B cell (primary cell): Measurements from ENCODE around the gene AMMECR1L. TPM values are rescaled to one million over a fixed set of nuclear protein-coding genes. Genes with fewer than 3 reads are reported as not detected.

Source experiments
- ATAC-seq: fragments of 200-7000 bp; cut with Tn5 transposase; one replicate; pipeline ENCODE4 v1.10.0; 2021; ENCODE audit warnings: low read depth, mild to moderate bottlenecking, moderate number of reproducible peaks, moderate library complexity
- CTCF ChIA-PET: fragments of 350-600 bp; sonication (Branson Sonifier 250); formaldehyde crosslinking; loops from one replicate; lab custom pipeline; 2021; ENCODE audit warnings: antibody characterized with exemption, inconsistent platforms; lab: Charles Lee
- POLR2A ChIA-PET: fragments of 350-600 bp; sonication (Branson Sonifier 250); formaldehyde crosslinking; loops from one replicate; lab custom pipeline; 2021; ENCODE audit warnings: antibody characterized with exemption; lab: Charles Lee
- DNase-seq: peaks from one replicate; pipeline ENCODE4 v3.0.0; 2013
- H2AFZ ChIP-seq: 2 replicates; pipeline ENCODE4 v1.6.1; 2012; ENCODE audit warnings: mild to moderate bottlenecking, low read depth, low read length; ENCODE audit not compliant: insufficient read depth, poor library complexity, severe bottlenecking
- H3K27ac ChIP-seq, 2 donors: 1 replicate in 1 of 2; 2 replicates in 1 of 2; pipeline ENCODE4 v1.5.1; 2012 to 2013; ENCODE audit warnings: low read length in 2 of 2, mild to moderate bottlenecking in 2 of 2, moderate library complexity in 1 of 2
- H3K27me3 ChIP-seq, 4 experiments: fragments of 200-600 bp in 1 of 4; sonication (generic) in 1 of 4; replicated peaks in 1 of 4; 1 replicate in 2 of 4; 2 replicates in 2 of 4; pipeline versions ENCODE4 v1.6.1 to v1.7.0; 2013 to 2016; ENCODE audit warnings: low read length in 3 of 4, mild to moderate bottlenecking in 2 of 4, mixed read lengths in 1 of 4, moderate library complexity in 1 of 4; ENCODE audit not compliant: insufficient read depth in 4 of 4, control insufficient read depth in 3 of 4; ENCODE audit errors: control extremely low read depth in 1 of 4
- H3K36me3 ChIP-seq, 2 experiments: replicated peaks in 1 of 2; 1 replicate in 1 of 2; 2 replicates in 1 of 2; pipeline versions ENCODE4 v1.6.1 to v1.7.1; 2013; ENCODE audit warnings: low read length in 1 of 2; ENCODE audit not compliant: insufficient read depth in 2 of 2, control insufficient read depth in 1 of 2; ENCODE audit errors: control extremely low read depth in 1 of 2, extremely low read depth in 1 of 2
- H3K4me1 ChIP-seq, 2 donors: fragments of 200-600 bp in 1 of 2; sonication (generic) in 1 of 2; 1 replicate in 1 of 2; 2 replicates in 1 of 2; pipeline versions ENCODE4 v1.5.1 to v1.6.1; 2013 to 2017; ENCODE audit warnings: low read length in 2 of 2; ENCODE audit not compliant: control insufficient read depth in 2 of 2, insufficient read depth in 2 of 2
- H3K4me2 ChIP-seq: replicated peaks from 2 replicates; pipeline ENCODE3; 2012; ENCODE audit warnings: mild to moderate bottlenecking, low read depth, low read length; ENCODE audit not compliant: poor library complexity, severe bottlenecking
- H3K4me3 ChIP-seq, 5 experiments: fragments of 200-600 bp in 1 of 5; sonication (generic) in 1 of 5; 1 replicate in 3 of 5; 2 replicates in 2 of 5; pipeline versions ENCODE4 v1.5.1 to v1.7.0; 2011 to 2016; ENCODE audit warnings: low read length in 4 of 5, mild to moderate bottlenecking in 4 of 5, low read depth in 2 of 5, control low read depth in 1 of 5, moderate library complexity in 1 of 5; ENCODE audit not compliant: insufficient read depth in 1 of 5; ENCODE audit errors: control extremely low read depth in 1 of 5, extremely low read depth in 1 of 5
- H3K79me2 ChIP-seq: fragments of 200-600 bp; sonication (generic); one replicate; pipeline ENCODE4 v1.6.0; 2016; ENCODE audit warnings: low read length; ENCODE audit not compliant: control insufficient read depth, insufficient read depth
- H3K9ac ChIP-seq: fragments of 200-600 bp; sonication (generic); 2 replicates; pipeline ENCODE4 v1.6.1; 2017; ENCODE audit warnings: mild to moderate bottlenecking, low read length, moderate library complexity
- H3K9me3 ChIP-seq, 3 donors: one replicate each; pipeline versions ENCODE4 v1.6.1 to v1.7.1; 2013; ENCODE audit warnings: low read length in 2 of 3; ENCODE audit not compliant: control insufficient read depth in 2 of 3, insufficient read depth in 1 of 3; ENCODE audit errors: control extremely low read depth in 1 of 3
- H4K20me1 ChIP-seq: 2 replicates; pipeline ENCODE4 v1.6.0; 2012; ENCODE audit warnings: mild to moderate bottlenecking, low read length; ENCODE audit not compliant: insufficient read depth, control insufficient read depth, poor library complexity, severe bottlenecking
- H3K27ac Mint-ChIP-seq: one replicate; pipeline ENCODE4 v1.8.0; 2021; ENCODE audit warnings: mixed read lengths
- H3K27me3 Mint-ChIP-seq: one replicate; pipeline ENCODE4 v1.8.0; 2021; ENCODE audit warnings: mixed read lengths
- H3K4me1 Mint-ChIP-seq: one replicate; pipeline ENCODE4 v1.8.0; 2021; ENCODE audit warnings: mixed read lengths
- H3K4me3 Mint-ChIP-seq: one replicate; pipeline ENCODE4 v1.8.0; 2021; ENCODE audit warnings: mixed read lengths
- H3K9me3 Mint-ChIP-seq: one replicate; pipeline ENCODE4 v1.8.0; 2022; ENCODE audit warnings: mixed read lengths; ENCODE audit not compliant: insufficient read depth
- CTCF ChIP-seq: fragments of 200-600 bp; IDR thresholded peaks from one replicate; pipeline ENCODE4 v1.8.0; 2022; ENCODE audit warnings: antibody characterized with exemption, mild to moderate bottlenecking
- EZH2 ChIP-seq: IDR thresholded peaks from 2 replicates; pipeline ENCODE4 v1.6.1; 2012; ENCODE audit warnings: borderline replicate concordance, low read depth, mild to moderate bottlenecking, moderate library complexity, low read length; ENCODE audit not compliant: insufficient read depth, poor library complexity, severe bottlenecking
- WGBS: methylation state at CpG from one replicate; pipeline ENCODE4 v1.1.5; 2013; ENCODE audit warnings: missing lambda C conversion rate; ENCODE audit not compliant: insufficient coverage; 5-methylcytosine and 5-hydroxymethylcytosine counted together
- intact Hi-C: fragments of 100-400 bp; cut with micrococcal nuclease; formaldehyde crosslinking; loops from one replicate; pipeline ENCODE4 v1.10.0; 2022
- polyA plus RNA-seq: library from polyadenylated mRNA; depleted of rRNA; stranded (reverse); fragments of >200 nt; gene quantifications from 2 replicates; pipeline ENCODE4 v1.2.3, GENCODE V29; 2012
- total RNA-seq, 2 donors: library from RNA; stranded (reverse); fragments of 120-200 nt in 1 of 2; gene quantifications; 1 replicate in 1 of 2; 2 replicates in 1 of 2; pipeline versions ENCODE4 v1.2.3 to v1.2.4, GENCODE V29; 2013 to 2022

Gene AMMECR1L
- total and polyA plus RNA-seq, 2 donors (not counting 1 experiment from before 2014, with no cell fraction given) = 8.3 to 15.2 TPM

- Mint-ChIP-seq H3K4me3 (no peak overlapping the region), H3K4me1 (peaks cover 20% of the 10 kb centered on the region), H3K27me3 (no peaks in the 10 kb centered on the region), H3K27ac (no peak overlapping the region), H3K9me3 (no peaks in the 10 kb centered on the region)
- Histone ChIP-seq H3K4me2 (no peak overlapping the region), H3K9me3 (no peaks in the 10 kb centered on the region), H3K27me3 (no peaks in the 10 kb centered on the region), H3K27ac (no peak overlapping the region), H2AFZ (no peak overlapping the region), H3K9ac (no peak overlapping the region), H3K4me1 (peaks cover 21 to 22% of the 10 kb centered on the region in 2 donors), H3K4me3 (no peak overlapping the region), H3K79me2 (no peaks in the 10 kb centered on the region), H4K20me1 (no peaks in the 10 kb centered on the region), H3K36me3 (no peaks in the 10 kb centered on the region)
- WGBS = 98% methylated on average over 7 of the region's 12 CpGs
- DNase-seq = no peak
- POLR2A ChIA-PET = no interaction called here
- ATAC-seq = no peak
- CTCF ChIA-PET = no interaction called here
- intact Hi-C loops = no loop called here
- TF ChIP-seq EZH2 (no peak), CTCF (no peak)
Measured at GRCh38 chr2:127901339-127902056, 15.7 kb upstream of the AMMECR1L start.

- TF ChIP-seq EZH2 (no peak), CTCF (no peak)
- peak overlapping the region; percentile 68 for H3K4me2 ChIP-seq
- intact Hi-C loops = no loop called here
- WGBS = no CpG with 5 or more reads among the region's 1 CpG
- peak overlapping the region in 1 of 2 donors; percentile 53 for H3K27ac ChIP-seq
- ChIA-PET CTCF (no interaction called here), POLR2A (interaction anchor here (0.6 kb wide), 1 partner anchor 576 kb away, joined by 3 read pairs; no protein-coding TSS in a partner anchor)
- H2AFZ ChIP-seq = peak overlapping the region; percentile 40
- Mint-ChIP-seq H3K9me3 (no peaks in the 10 kb centered on the region), H3K4me1 (peaks cover 19% of the 10 kb centered on the region), H3K4me3 (no peak overlapping the region), H3K27ac (peak overlapping the region; percentile 10), H3K27me3 (no peaks in the 10 kb centered on the region)
- ATAC-seq (no peak), DNase-seq (no peak)
- H3K9me3 ChIP-seq = no peaks in the 10 kb centered on the region
- peak overlapping the region in 1 of 5 experiments; percentile 41 for H3K4me3 ChIP-seq
- H4K20me1 ChIP-seq = no peaks in the 10 kb centered on the region
- H3K4me1 ChIP-seq = peaks cover 21 to 22% of the 10 kb centered on the region in 2 donors
- no peaks in the 10 kb centered on the region for H3K36me3 ChIP-seq
- no peaks in the 10 kb centered on the region for H3K27me3 ChIP-seq
- peak overlapping the region; percentile 29 for H3K9ac ChIP-seq
- no peaks in the 10 kb centered on the region for H3K79me2 ChIP-seq
Measured at GRCh38 chr2:127897531-127898211, 11.9 kb upstream of the AMMECR1L start.
